SK-N-MC (cell line): ENCODE data around the gene KCTD14.

Experiments
- DNase-seq: peaks from one replicate; pipeline ENCODE4 v3.0.0-alpha.2; 2011; ENCODE audit warnings: low read depth, low spot score
- H3K27ac ChIP-seq: fragments of 200-600 bp; sonication (generic); 2 replicates; pipeline ENCODE4 v1.5.1; 2016; ENCODE audit warnings: mixed run types
- H3K36me3 ChIP-seq: fragments of 200-600 bp; sonication (generic); 2 replicates; pipeline ENCODE4 v1.6.1; 2017; ENCODE audit warnings: antibody characterized with exemption, low read length, mixed read lengths; ENCODE audit not compliant: insufficient read depth
- H3K4me3 ChIP-seq: fragments of 200-600 bp; sonication (generic); 2 replicates; pipeline ENCODE4 v1.5.1; 2016
- H3K9ac ChIP-seq: fragments of 200-600 bp; sonication (generic); 2 replicates; pipeline ENCODE4 v1.8.0; 2017; ENCODE audit warnings: mixed run types, mixed read lengths; ENCODE audit not compliant: insufficient read length
- H3K9me3 ChIP-seq: fragments of 200-600 bp; sonication (generic); 2 replicates; pipeline ENCODE4 v1.6.1; 2017; ENCODE audit warnings: low read depth, mild to moderate bottlenecking, antibody characterized with exemption, low read length, moderate library complexity, mixed read lengths
- EZH2 ChIP-seq: fragments of 200-600 bp; sonication (generic); IDR thresholded peaks from one replicate; pipeline ENCODE4 v1.6.1; 2017; ENCODE audit warnings: antibody characterized with exemption
- FOXP2 ChIP-seq: optimal IDR thresholded peaks from 2 replicates; pipeline ENCODE3; 2011; ENCODE audit warnings: mild to moderate bottlenecking, moderate library complexity; ENCODE audit not compliant: insufficient read depth; ENCODE audit errors: extremely low read length, control extremely low read depth
- POLR2AphosphoS5 ChIP-seq: IDR thresholded peaks from 2 replicates; pipeline ENCODE4 v1.6.1; 2012; ENCODE audit warnings: mild to moderate bottlenecking, low read depth, low read length, borderline replicate concordance

KCTD14 gene

GRCh38 chr11:78040691-78041379 is 17.8 kb upstream of the KCTD14 start:
- Histone ChIP-seq H3K27ac (no peak overlapping the region), H3K4me3 (no peak overlapping the region), H3K9ac (no peak overlapping the region), H3K36me3 (no peaks in the 10 kb centered on the region), H3K9me3 (no peaks in the 10 kb centered on the region)
- DNase-seq, result no peak
- TF ChIP-seq POLR2AphosphoS5, result no peak
- no peak for TF ChIP-seq FOXP2
- TF ChIP-seq EZH2, result no peak

- Histone ChIP-seq H3K4me3 (peak overlapping the region; percentile 53), H3K9me3 (no peaks in the 10 kb centered on the region), H3K27ac (peak overlapping the region; percentile 95), H3K9ac (peak overlapping the region; percentile 59), H3K36me3 (no peaks in the 10 kb centered on the region)
- no peak for TF ChIP-seq FOXP2
- 0 out of 2 replicates have a peak, but pooled peaks have one; percentile 26 for TF ChIP-seq POLR2AphosphoS5
- no peak for TF ChIP-seq EZH2
- no peak for DNase-seq
Measured at GRCh38 chr11:78039919-78040671, 17.0 kb upstream of the KCTD14 start.

- no peak for DNase-seq
- H3K27ac ChIP-seq, result peak overlapping the region; percentile 95
- H3K9me3 ChIP-seq, result no peaks in the 10 kb centered on the region
- no peaks in the 10 kb centered on the region for H3K36me3 ChIP-seq
- peak overlapping the region; percentile 59 for H3K9ac ChIP-seq
- no peak for TF ChIP-seq FOXP2
- TF ChIP-seq POLR2AphosphoS5, result no peak
- H3K4me3 ChIP-seq, result peak overlapping the region; percentile 53; the same call in 1 of the 2 replicates
Measured at GRCh38 chr11:78039391-78039918, 16.4 kb upstream of the KCTD14 start.

- no peaks in the 10 kb centered on the region for H3K9me3 ChIP-seq
- no peak overlapping the region for H3K4me3 ChIP-seq
- TF ChIP-seq FOXP2 (no peak), EZH2 (no peak), POLR2AphosphoS5 (no peak)
- no peak for DNase-seq
- H3K9ac ChIP-seq, result no peak overlapping the region
- no peaks in the 10 kb centered on the region for H3K36me3 ChIP-seq
- no peak overlapping the region for H3K27ac ChIP-seq
Measured at GRCh38 chr11:78038697-78039313, 15.7 kb upstream of the KCTD14 start.

- H3K27ac ChIP-seq, result no peak overlapping the region
- no peak for DNase-seq
- no peak for TF ChIP-seq FOXP2
- TF ChIP-seq EZH2, result no peak
- TF ChIP-seq POLR2AphosphoS5, result no peak
- no peaks in the 10 kb centered on the region for H3K9me3 ChIP-seq
- H3K36me3 ChIP-seq, result no peaks in the 10 kb centered on the region
- H3K9ac ChIP-seq, result no peak overlapping the region
- no peak overlapping the region for H3K4me3 ChIP-seq
Measured at GRCh38 chr11:78037825-78038620, 14.9 kb upstream of the KCTD14 start.

GRCh38 chr11:78037056-78037455 is 14.0 kb upstream of the KCTD14 start:
- no peak overlapping the region for H3K27ac ChIP-seq
- H3K9ac ChIP-seq, result no peak overlapping the region
- no peak for DNase-seq
- H3K36me3 ChIP-seq, result no peaks in the 10 kb centered on the region
- TF ChIP-seq POLR2AphosphoS5, result no peak
- TF ChIP-seq EZH2, result no peak
- no peak for TF ChIP-seq FOXP2
- no peak overlapping the region for H3K4me3 ChIP-seq
- no peaks in the 10 kb centered on the region for H3K9me3 ChIP-seq

- Histone ChIP-seq H3K9me3 (no peaks in the 10 kb centered on the region), H3K4me3 (no peak overlapping the region), H3K36me3 (no peaks in the 10 kb centered on the region), H3K27ac (no peak overlapping the region), H3K9ac (no peak overlapping the region)
- TF ChIP-seq EZH2, result no peak
- TF ChIP-seq POLR2AphosphoS5, result no peak
- no peak for TF ChIP-seq FOXP2
- DNase-seq, result no peak
Measured at GRCh38 chr11:78036313-78036712, 13.2 kb upstream of the KCTD14 start.
